ENCODE results near the gene EPM2A.

DNA sequence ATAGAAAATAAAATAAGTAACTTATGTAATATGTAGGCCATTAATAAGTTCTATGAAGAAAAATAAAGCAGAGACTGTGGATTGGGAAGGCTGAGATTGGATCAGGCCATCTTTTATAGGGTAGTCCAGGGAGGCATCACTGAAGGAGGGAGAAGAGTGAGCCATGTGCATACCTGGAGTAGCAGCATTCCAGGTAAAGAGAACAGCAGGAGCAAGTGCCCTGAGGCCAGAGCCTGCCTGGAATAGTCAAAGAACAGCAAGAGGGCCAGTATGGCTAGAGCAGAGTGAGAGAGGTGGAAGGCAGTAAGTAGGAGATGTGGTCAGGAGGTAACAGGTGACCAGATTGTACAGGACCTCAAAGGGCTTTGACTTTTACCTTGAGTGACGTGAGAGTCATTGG, 112.1 kb downstream of the EPM2A start:
- TF ChIP-seq CTCF (conservative IDR thresholded peaks at IDR 0.05), result no peak
- no peak for TF ChIP-seq EZH2 (IDR thresholded peaks at IDR 0.05; ENCODE audit: low read depth)
